G401 (cell line): ENCODE results near the gene ARHGEF19. TPM values are rescaled to one million over a fixed set of nuclear protein-coding genes. Genes with fewer than 3 reads are reported as not detected.
A peak's percentile ranks its signal among the peaks of the same experiment; 100 is the strongest.

Experiments
- DNase-seq: peaks from one replicate; pipeline ENCODE4 v3.0.0-alpha.2; 2015; ENCODE audit warnings: low spot score
- in situ Hi-C: cut with HindIII; loops from 2 replicates; pipeline ENCODE4 v1.10.0; 2016; ENCODE audit warnings: low sequenced_read_pairs, mixed read lengths
- total RNA-seq: library from RNA; depleted of rRNA; stranded (reverse); fragments of >200 nt; shearing (Covaris generic); gene quantifications from 2 replicates; pipeline ENCODE4 v1.2.3, GENCODE V29; 2014

The ARHGEF19 gene
- total RNA-seq, 1 experiment from 2014 or later = 7.4 TPM

DNA sequence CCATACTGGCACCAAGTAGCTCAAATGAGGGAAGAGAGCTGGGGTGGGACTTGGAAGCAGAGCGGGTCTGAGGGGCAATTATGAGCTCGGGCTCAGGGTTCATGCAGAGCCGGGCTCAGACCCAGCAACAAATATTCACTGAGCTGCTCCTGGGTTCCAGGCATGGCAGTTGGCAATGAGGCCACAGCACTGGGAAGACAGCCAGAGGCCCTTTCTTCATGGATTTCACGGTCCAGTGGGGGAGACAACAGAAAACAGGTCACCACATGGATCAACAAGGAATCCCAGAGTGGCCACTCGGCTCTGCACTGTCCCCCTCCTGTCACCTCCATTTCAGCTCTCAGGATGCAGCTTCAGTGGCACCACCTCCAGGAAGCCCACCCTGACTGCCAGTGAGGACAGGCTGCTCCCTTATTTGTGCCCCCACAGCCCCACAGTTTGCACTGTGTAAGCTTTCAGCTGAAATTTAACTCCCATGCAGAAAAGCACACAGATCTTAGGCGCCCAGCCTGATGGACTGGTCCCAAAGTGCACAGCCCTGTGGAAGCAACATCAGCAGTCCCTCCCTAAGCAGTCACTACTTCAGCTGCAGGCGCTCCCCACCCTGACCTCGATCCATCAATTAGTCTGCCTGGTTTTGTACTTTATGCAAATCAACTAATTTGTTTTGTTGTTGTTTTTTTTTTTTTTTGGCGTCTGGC lies 22.4 kb downstream of the ARHGEF19 start:
- in situ Hi-C loops = no loop called here
- peak; percentile 97 for DNase-seq

DNA sequence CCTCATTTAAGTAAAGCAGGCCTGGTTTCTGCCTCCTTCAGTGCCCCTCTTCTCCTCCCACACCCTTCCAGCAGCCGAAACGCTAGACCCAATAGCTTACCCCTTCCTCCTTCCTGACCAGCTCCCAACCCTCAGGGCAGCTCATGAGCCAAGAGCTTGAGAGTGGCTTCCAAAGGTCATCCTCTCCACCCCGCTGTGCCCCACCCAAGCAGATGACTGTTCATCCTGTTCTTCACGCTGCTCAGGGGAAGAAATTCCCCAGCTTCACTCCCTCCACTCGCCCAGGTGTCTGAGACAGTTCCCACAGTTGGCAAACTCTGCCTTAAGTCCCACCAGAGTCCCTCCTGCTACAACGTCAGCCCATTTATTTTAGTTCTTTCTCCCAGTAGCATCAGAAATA lies 23.4 kb downstream of the ARHGEF19 start:
- no peak for DNase-seq
- in situ Hi-C loops = no loop called here

DNA sequence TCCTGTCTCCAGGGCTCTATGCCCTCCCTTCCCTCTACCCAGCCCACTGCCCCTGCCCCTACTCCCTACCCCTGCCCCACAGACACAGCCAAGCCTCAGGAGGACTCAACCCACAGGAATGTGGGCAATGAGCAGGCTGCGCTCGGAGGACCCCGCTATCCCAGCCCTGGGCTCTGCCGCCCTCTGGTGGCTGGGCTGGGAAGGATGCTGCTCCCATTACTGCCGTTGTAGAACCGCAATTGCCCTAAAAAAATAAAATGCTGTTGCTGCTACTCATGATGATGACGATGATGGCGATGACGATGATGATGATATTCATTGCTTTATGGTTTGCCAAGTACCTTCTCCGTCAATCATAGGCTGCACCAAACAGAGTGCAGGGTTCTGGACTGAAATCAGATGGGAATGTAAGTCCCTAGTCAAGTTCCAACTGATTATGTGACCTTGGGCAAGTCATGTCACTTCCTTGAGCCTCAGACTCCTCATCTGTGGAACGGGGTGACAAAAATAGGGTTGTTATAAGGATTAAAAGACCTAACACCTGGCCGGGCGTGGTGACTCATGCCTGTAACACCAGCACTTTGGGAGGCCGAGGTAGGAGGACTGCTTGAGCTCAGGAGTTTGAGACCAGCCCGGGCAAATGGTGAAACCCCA lies 24.6 kb downstream of the ARHGEF19 start:
- DNase-seq = peak; percentile 45
- in situ Hi-C loops = no loop called here

DNA sequence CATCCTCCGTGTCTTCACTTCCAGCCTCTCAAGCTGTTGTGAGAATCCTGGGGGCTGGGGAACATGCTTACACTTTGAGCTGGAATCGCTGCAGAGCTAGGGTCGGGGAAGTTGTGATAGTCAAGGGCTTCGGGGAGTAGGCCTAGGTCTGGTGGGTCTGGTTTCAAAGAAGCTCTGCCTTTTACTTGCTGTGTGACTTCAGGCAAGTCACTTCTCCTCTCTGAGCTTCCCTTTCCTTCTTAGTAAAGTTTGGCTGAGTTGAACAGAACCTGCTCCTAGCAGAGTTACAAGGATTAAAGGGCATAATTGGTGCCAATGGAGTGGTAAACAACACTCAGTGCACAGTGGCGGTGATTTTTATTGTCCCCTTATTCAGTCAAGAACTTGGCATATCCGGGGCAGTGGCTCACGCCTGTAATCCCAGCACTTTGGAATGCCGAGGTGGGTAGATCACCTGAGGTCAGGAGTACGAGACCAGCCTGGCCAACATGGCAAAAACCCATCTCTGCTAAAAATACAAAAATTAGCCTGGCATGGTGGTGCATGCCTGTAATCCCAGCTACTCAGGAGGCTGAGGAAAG lies 25.7 kb downstream of the ARHGEF19 start:
- DNase-seq = no peak
- in situ Hi-C loops = no loop called here

DNA sequence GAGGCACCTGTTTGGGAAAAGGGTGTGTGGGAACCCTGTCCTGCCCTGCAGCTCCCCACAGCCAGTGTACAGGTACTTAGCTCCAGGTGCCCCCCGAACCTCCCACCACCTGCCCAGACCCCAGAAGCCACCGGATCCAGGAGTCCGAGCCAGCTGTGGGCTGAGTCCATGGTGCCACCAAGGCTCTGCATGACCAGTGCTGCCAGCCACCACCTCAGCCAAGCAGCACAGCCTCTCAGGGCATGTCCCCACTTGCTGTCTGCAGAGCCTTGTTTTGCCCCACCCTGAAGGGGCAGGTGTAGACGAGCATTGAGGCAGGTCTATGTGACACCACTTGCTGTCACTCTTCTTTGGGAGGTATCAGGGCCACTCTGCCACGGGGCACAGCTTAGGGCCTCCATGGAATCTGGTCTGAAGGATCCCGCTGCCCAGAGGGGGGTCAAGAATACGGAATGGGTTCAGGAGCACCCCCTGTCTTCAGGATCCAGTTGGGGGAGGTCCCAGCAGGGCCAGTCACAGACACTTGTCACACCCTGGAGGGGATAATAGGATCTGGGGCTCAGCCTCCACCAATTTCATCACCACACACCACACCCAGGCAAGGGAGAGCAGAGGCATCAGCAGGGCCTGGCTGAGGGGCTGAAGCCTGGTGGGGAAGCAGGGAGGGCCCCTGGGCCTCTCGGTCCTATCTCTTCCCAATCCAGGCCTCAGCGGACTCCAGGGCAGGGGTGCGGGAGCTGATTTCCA lies 27.7 kb downstream of the ARHGEF19 start:
- in situ Hi-C loops = no loop called here
- DNase-seq = no peak

DNA sequence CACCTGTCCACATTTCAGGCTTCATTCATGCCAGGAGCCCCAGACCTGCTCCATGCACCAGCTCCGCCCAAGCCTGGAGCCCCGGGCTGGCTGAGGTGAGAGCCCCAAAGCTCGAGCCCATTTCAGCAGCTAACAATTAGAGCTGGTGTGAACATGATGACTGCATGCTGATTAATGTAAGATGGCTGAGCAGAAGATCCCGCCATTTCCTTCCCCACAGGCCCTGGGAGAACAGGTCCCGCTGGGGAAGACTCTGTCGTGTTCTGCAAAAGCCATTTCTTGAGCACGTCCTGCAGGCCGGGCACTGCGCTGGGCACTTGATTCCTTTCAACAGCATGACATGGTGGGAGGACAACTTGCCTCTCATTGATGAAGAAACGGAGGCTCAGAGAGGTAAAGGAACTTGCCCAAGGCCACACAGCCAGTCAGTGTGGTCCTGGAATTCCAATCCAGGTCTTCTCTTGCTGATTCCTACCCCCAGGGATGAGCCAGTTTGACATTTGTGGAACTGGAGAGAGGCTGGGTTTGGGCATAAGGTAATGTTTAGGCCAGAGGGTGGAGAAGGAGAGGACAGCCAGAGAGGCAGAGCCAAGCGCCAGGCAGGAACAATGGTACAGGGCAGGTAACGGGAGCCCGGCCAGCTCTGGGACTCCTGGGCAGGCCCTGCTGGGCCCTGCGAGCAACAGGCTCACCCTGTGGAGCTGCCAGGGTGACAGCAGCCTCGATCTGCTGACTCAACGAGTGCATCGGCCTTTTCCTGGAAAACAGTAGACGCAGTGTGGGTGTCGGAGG lies 28.5 kb downstream of the ARHGEF19 start:
- in situ Hi-C loops = no loop called here
- DNase-seq = no peak

DNA sequence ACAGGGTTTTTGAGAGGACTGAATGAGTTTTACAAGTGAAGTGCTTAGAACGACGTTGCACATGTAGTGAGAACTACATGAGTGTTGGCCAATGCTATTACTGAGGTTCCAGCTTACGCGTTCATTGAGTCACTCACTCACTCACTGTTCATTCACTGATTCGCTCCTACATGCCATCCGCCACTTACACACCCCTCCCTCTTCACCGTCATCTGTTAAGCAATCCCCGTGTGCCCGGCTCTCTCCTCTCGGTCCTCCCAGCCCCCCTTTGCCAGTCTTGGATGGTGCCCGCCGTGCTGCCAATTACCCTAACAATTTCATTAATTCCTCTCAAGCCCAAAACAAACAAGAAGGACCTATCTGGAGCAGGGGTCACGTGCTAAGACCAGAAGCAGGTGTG lies 29.3 kb downstream of the ARHGEF19 start:
- no peak for DNase-seq
- in situ Hi-C loops = no loop called here

DNA sequence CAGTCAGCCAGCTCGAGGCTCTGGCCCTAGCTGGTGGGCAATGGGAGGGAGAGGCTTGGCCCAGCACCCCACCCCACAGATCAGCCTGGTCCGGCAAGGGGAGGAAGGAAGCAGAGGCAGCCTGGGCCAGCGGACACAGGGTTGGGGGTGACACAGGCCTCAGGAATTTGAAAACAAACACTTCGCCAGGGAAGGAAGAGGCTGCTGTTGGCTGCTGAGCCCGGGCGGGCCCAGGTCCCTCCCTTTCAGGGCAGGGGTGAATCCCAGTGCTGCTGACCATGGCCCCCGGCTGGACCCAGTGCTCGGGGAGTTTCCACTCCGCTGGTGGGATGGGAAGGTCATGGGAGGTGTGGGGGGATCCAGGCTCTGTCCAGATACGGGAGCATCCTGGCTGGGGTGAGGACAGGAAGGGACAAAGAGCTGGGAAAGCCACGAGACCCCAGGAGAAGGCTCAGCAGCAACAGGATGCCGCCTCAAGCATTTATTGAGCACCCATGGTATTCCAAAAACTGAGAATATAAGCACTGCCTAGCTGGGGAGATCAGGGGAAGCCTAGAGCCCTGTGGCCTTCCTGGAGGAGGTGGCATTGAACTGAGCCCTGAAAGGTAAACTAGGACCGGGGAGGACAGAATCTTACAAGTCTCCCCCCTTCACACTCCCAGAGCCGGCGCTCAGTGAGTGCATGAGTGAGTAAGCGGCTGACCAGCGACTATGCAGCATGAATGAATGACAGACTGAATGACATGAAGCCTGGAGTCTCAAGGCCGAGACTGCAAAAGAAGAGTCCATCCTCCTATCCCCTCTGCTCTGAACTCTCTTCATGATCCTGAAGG lies 30.3 kb downstream of the ARHGEF19 start:
- in situ Hi-C loops = no loop called here
- no peak for DNase-seq

DNA sequence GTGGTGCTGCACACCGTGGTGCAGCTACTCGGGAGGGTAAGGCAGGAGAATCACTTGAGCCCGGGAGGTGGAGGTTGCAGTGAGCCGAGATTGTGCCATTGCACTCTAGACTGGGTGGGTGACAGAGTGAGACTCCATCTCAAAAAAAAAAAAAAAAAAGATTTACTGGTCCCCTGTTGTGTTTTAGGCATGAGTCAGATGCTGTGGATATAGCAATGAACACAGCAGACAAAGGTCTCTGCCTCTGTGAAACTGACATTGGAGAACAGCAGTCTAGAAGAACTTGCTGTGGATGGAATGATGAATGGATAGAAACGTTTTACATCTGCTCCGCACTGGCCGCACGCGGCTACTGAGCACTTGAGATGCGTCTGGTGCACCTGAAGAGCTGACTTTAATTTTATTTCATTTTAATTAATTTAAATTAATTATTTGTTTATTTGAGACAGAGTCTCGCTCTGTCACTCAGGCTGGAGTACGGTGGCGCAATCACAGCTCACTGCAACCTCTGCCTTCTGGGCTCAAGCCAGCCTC lies 32.1 kb downstream of the ARHGEF19 start:
- no peak for DNase-seq
- in situ Hi-C loops = no loop called here

DNA sequence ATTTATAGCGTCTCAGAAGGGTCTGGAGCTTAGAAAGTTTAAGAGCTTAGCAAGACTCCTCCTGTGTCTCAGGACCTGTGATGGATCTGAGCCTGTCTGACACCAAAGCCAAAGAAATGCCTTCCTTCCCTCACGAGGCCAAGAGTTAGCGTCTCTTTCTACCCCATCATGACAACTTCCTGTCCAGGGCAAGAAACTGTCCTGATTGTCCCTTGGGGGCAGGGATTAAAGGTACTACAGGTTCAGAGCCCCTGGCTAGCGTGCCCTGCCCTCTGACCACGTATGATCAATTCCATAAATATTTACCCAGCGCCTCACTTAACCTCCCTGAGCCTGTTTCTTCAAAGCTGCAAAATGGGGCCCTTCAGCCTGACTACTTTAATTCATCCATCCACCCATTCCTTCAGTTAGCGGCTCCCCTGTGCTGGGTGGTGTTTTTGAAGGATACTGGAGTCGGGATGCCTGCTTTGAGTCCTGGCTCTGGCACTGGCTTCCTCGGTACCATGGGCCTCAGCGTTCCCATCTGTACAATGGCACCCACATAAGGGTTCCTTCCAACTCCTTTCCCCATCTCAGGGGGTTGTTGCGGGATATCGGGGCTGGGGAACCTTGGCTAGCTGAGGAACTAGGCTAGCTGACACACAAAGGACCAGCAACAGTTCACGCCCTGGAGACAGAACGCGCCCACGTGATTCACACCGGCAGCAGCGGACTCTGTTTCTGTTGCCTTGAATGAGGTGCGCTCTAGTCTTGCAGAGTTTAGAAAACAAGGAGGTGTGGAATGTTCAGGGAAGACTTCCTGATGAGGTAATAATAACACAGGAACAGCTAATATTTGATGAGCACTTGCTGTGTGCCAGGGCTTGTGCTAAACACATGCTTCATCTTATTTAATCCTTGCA lies 33.6 kb downstream of the ARHGEF19 start:
- in situ Hi-C loops = no loop called here
- DNase-seq = no peak

DNA sequence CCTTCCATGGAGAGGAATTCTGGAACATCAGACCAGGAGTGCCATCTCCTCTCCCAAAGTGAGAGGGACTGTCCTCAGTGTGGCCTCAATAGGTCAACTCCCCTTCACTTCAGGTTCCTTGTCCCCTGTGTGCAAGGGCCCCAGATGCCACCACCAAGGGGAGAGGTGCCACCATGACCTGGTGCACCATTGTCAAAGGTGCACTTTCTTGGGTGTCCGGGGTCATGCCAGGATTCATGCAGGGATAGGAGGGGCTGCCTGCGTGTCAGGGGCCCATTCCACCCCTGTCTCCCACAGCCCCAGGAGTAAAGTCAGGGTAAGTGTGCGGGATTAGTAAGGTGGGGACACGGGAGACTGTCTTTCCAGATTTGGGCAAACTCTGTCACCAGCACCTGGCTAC lies 35.1 kb downstream of the ARHGEF19 start:
- in situ Hi-C loops = no loop called here
- DNase-seq = no peak

DNA sequence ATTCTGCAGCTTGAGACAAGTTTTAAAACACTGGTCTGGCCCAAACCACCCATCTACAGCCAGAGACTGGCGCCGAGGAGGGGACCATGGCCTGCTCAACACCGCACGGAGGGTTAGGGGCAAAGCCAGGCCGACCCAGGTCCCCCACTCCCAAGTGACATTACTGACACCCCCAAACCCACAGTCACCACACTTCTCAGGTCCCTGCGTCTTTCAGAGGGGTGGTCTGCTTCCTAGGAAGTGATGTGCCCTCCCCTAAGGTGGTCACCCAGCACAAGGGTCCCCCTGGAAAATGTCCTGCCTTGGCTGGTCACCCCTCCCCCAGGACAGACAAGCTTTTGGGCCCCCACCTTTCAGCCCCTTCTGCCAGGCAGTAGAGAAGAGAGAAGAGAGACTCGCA lies 35.8 kb downstream of the ARHGEF19 start:
- no peak for DNase-seq

DNA sequence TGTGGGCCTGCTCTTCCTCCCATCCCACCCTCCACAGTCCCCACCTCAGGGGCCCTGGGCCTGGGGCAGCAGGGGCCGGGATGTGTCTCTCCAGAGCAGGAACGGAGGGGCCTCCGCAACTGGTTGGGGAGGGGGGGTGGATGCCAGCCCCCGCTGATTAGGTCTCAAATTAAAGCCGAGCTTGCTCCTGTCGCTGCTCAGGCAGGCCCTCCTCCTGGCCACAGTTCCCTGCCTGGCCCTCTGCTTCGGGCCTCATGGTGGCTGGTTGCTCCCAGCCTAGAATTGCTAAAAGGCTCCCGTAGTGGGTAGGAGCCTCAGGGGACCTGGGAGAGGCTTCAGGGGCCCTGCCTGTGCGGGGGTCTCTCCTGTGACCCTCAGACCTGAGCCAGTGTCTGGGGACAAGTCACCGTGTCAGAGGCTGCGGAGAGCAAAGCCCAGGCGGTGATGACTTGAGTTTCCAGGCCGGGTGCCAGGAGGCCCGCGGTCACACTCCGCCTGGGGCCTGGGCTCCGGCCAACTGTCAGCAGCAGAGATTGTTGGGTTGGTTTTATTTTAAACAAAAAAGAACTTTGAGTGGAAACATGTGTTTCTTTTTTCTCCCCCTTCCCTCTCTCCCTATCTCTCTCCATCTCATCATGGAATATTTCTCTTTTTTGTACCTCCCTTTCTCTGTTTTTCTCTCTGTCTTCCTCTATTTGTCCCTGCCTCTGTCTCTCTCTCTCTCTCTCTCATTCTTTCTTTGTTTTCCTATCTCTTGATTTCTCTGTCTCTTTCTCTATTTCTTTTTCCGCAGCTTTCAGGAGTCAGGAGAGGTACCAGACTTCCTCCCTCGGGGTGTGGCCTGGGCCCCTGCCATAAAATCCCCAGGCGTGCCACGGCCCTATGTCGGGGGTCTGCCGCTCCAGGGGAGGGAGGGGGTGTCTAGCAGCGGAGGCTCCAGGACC lies 36.6 kb downstream of the ARHGEF19 start:
- in situ Hi-C loops = no loop called here
- DNase-seq = peak; percentile 82

More for the DNA sequence above, 35.8 kb downstream of the ARHGEF19 start:
- in situ Hi-C loops = no loop called here

DNA sequence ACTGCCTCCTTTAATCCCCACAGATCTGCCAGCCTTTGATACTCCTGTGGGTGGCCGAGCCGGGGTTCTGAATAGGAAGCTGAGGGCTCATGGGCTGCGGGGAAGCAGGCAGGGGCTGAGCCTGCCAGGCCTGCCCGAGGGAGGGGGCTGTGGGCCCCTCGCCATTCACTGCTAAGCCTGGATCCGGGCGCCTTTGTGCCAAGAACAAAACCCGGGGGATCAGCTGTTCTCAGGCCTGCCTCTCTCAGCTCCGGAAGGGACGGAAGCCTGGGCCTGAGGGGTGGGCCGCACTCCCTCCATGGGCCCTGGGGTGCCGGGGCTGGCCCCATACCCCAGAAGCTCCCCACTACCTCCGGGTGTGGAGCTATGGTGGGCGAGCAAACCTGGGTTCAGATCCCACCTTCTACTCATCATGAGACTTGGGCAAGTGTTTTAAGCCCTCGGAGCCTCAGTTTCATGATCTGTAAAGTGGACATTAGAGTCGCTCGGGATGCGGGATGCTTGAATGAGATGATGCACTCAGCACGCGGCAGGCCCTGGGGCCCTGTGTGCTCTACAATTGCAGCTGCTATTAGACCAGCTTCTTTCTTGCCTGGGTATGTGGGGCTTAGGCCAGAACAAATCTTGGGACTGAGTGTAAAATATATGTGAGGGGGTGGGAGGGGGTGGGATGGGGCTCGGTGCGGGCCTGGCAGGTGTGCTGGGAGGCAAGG lies 37.4 kb downstream of the ARHGEF19 start:
- in situ Hi-C loops = no loop called here
- DNase-seq = no peak

DNA sequence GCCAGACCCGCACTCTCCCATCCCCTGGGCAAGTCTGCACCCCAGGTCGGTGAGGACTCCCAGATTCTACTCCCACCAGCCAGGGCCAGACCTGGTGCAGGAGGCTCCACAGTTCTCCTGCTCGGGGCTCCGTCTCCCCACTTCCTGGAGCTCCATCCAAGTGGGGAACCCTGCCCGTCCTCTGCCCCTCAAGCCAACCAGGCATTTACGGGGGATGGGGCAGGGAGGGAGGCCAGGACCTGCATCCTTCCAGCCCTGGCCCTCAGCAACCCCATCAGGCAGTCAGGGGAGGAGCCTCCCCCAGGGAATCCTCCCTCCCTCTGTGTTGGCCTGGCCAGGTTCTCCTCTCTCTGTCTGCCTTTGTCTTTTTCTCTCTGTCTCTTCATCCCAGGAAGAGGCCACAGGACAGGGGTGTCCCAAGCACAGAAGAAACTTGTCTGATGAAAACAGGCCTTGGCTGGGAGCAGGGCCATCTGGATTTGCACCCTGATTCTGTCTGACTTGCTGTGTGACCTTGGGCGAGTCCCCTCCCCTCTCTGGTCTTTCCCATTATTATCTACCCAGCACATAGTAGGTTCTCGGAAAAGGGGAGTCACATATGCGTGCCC lies 38.1 kb downstream of the ARHGEF19 start:
- DNase-seq = no peak
- in situ Hi-C loops = no loop called here
